Retinal pigment epithelial cell (primary cell): ENCODE measurements around the gene PLEK.

Experiments
- DNase-seq: peaks from one replicate; pipeline ENCODE4 v3.0.0-alpha.2; 2010; ENCODE audit warnings: low read depth
- H3K4me3 ChIP-seq: 2 replicates; pipeline ENCODE4 v1.5.1; 2011; ENCODE audit warnings: mild to moderate bottlenecking, low read length, control low read depth, moderate library complexity
- CTCF ChIP-seq: conservative IDR thresholded peaks from 2 replicates; pipeline ENCODE4 v1.5.1; 2011; ENCODE audit warnings: low read depth, low read length, control low read depth, inconsistent platforms

Gene PLEK

GRCh38 chr2:68352651-68353391 lies 12.3 kb upstream of the PLEK start:
- H3K4me3 ChIP-seq, result no peak overlapping the region
- no peak for TF ChIP-seq CTCF
- no peak for DNase-seq

GRCh38 chr2:68356599-68357239 lies 8.4 kb upstream of the PLEK start:
- H3K4me3 ChIP-seq, result no peak overlapping the region
- TF ChIP-seq CTCF, result no peak
- DNase-seq, result no peak

GRCh38 chr2:68357605-68358337 lies 7.3 kb upstream of the PLEK start:
- no peak overlapping the region for H3K4me3 ChIP-seq
- peak; percentile 16 for DNase-seq
- peak; percentile 64 for TF ChIP-seq CTCF

GRCh38 chr2:68359889-68360288 lies 5.2 kb upstream of the PLEK start:
- no peak for DNase-seq

GRCh38 chr2:68362069-68362468 lies 3.0 kb upstream of the PLEK start:
- no peak overlapping the region for H3K4me3 ChIP-seq
- DNase-seq, result no peak
- TF ChIP-seq CTCF, result peak; percentile 76

More at GRCh38 chr2:68359889-68360288, 5.2 kb upstream of the PLEK start:
- TF ChIP-seq CTCF, result no peak
- no peak overlapping the region for H3K4me3 ChIP-seq

GRCh38 chr2:68362749-68363148 lies 2.3 kb upstream of the PLEK start:
- TF ChIP-seq CTCF, result no peak
- no peak for DNase-seq
- H3K4me3 ChIP-seq, result no peak overlapping the region
